GM12891 (cell line): ENCODE measurements around the gene ROR1.

Experiments used
- DNase-seq: peaks from one replicate; pipeline ENCODE4 v3.0.0; 2011; ENCODE audit warnings: low spot score; ENCODE audit not compliant: insufficient read length
- FAIRE-seq: peaks from 2 replicates; lab custom pipeline; 2011; peaks lifted over from hg19 to GRCh38; lab: Jason Lieb, UNC
- PAX5 ChIP-seq: IDR thresholded peaks from 2 replicates; pipeline ENCODE4 v1.6.1; 2011; ENCODE audit warnings: low read length, moderate library complexity, mild to moderate bottlenecking; ENCODE audit not compliant: insufficient read depth, severe bottlenecking
- POLR2A ChIP-seq: IDR thresholded peaks from 2 replicates; pipeline ENCODE4 v1.6.1; 2011; ENCODE audit warnings: low read depth, low read length, control low read depth
- POLR2AphosphoS5 ChIP-seq: IDR thresholded peaks from 2 replicates; pipeline ENCODE4 v1.6.1; 2011; ENCODE audit warnings: low read depth, low read length, control low read depth
- POU2F2 ChIP-seq: IDR thresholded peaks from 2 replicates; pipeline ENCODE4 v1.6.1; 2011; ENCODE audit warnings: low read depth, mild to moderate bottlenecking, control low read depth, low read length, moderate library complexity
- SPI1 ChIP-seq: IDR thresholded peaks from 2 replicates; pipeline ENCODE4 v1.6.1; 2011; ENCODE audit warnings: low read depth, low read length, control low read depth
- TAF1 ChIP-seq: IDR thresholded peaks from 2 replicates; pipeline ENCODE4 v1.6.1; 2011; ENCODE audit warnings: low read depth, low read length, control low read depth

ROR1 gene

GRCh38 chr1:63887809-63888208 lies 114.0 kb downstream of the ROR1 start:
- DNase-seq: no peak
- FAIRE-seq: no peak
- TF ChIP-seq PAX5: no peak
- TF ChIP-seq POLR2AphosphoS5: no peak
- no peak for TF ChIP-seq POU2F2
- peak; percentile 36; the same call in 1 of the 2 replicates for TF ChIP-seq SPI1
- TF ChIP-seq TAF1: no peak

- DNase-seq (no peak), FAIRE-seq (peak; percentile 9)
- TF ChIP-seq POU2F2 (no peak), POLR2A (no peak), SPI1 (no peak), TAF1 (no peak), PAX5 (no peak), POLR2AphosphoS5 (no peak)
Observed at GRCh38 chr1:63888984-63889383, 115.2 kb downstream of the ROR1 start.

GRCh38 chr1:63890468-63890867 lies 116.7 kb downstream of the ROR1 start:
- no peak for DNase-seq
- TF ChIP-seq PAX5 (no peak), POLR2AphosphoS5 (no peak), POU2F2 (no peak), SPI1 (peak; percentile 83)
- FAIRE-seq: no peak

GRCh38 chr1:63891060-63891690 lies 117.4 kb downstream of the ROR1 start:
- peak; percentile 59 for FAIRE-seq
- TF ChIP-seq SPI1: peak; percentile 57
- no peak for TF ChIP-seq POU2F2
- no peak for DNase-seq

GRCh38 chr1:63892632-63893395 lies 119.0 kb downstream of the ROR1 start:
- FAIRE-seq: peak; percentile 95
- TF ChIP-seq POU2F2 (peak; percentile 28; the same call in 1 of the 2 replicates), POLR2AphosphoS5 (no peak), PAX5 (peak; percentile 98)
- DNase-seq: peak; percentile 28

- no peak for TF ChIP-seq PAX5
- no peak for TF ChIP-seq SPI1
- no peak for FAIRE-seq
- DNase-seq: no peak
Observed at GRCh38 chr1:63893976-63894375, 120.2 kb downstream of the ROR1 start.

GRCh38 chr1:63894627-63895265 lies 120.9 kb downstream of the ROR1 start:
- DNase-seq: no peak
- TF ChIP-seq SPI1 (no peak), POLR2A (no peak), POLR2AphosphoS5 (no peak), POU2F2 (no peak), TAF1 (no peak), PAX5 (no peak)
- FAIRE-seq: no peak

GRCh38 chr1:63896755-63897154 lies 122.9 kb downstream of the ROR1 start:
- DNase-seq (no peak), FAIRE-seq (no peak)
- no peak for TF ChIP-seq POLR2AphosphoS5
- TF ChIP-seq POU2F2: no peak
- no peak for TF ChIP-seq POLR2A
- no peak for TF ChIP-seq SPI1
- TF ChIP-seq TAF1: no peak
- TF ChIP-seq PAX5: no peak

- FAIRE-seq (no peak), DNase-seq (no peak)
- no peak for TF ChIP-seq PAX5
- TF ChIP-seq SPI1: no peak
- no peak for TF ChIP-seq POLR2A
- no peak for TF ChIP-seq POU2F2
- TF ChIP-seq TAF1: no peak
- TF ChIP-seq POLR2AphosphoS5: no peak
Observed at GRCh38 chr1:63898428-63899196, 124.8 kb downstream of the ROR1 start.
